Mesenchymal stem cell (in vitro differentiated cells and primary cell): ENCODE measurements around the gene CYP2A6. TPM values are rescaled to one million over a fixed set of nuclear protein-coding genes. Genes with fewer than 3 reads are reported as not detected.
"Not testable (repeated sequence)": the region's sequence is repeated elsewhere in the genome, so short reads cannot be mapped to it uniquely, and the experiment has no call there.

Experiments used
- DNase-seq: peaks from one replicate; pipeline ENCODE4 v3.0.0-alpha.2; 2013
- H2AFZ ChIP-seq: one replicate; pipeline ENCODE4 v1.6.1; 2013; ENCODE audit warnings: low read depth, mild to moderate bottlenecking, control low read depth, inconsistent platforms, low read length, moderate library complexity
- H2AK5ac ChIP-seq: 2 replicates; pipeline ENCODE4 v1.6.1; 2013; ENCODE audit warnings: low read length, moderate library complexity, mild to moderate bottlenecking, inconsistent platforms; ENCODE audit not compliant: severe bottlenecking
- H2BK120ac ChIP-seq: one replicate; pipeline ENCODE4 v1.6.1; 2013; ENCODE audit warnings: low read depth, mild to moderate bottlenecking, inconsistent platforms, low read length, moderate library complexity
- H2BK12ac ChIP-seq, 2 experiments: one replicate each; pipeline ENCODE4 v1.6.1; 2013; ENCODE audit warnings: inconsistent platforms in 2 of 2, low read length in 2 of 2, mild to moderate bottlenecking in 2 of 2, moderate library complexity in 2 of 2, control low read depth in 1 of 2
- H2BK15ac ChIP-seq: one replicate; pipeline ENCODE4 v1.6.1; 2013; ENCODE audit warnings: mild to moderate bottlenecking, low read depth, inconsistent platforms; ENCODE audit not compliant: poor library complexity, severe bottlenecking
- H2BK5ac ChIP-seq: 2 replicates; pipeline ENCODE4 v1.6.1; 2013; ENCODE audit warnings: low read depth, mild to moderate bottlenecking, low read length, control low read depth, inconsistent platforms; ENCODE audit not compliant: poor library complexity, severe bottlenecking
- H3K14ac ChIP-seq, 2 experiments: one replicate each; pipeline ENCODE4 v1.6.1; 2013; ENCODE audit warnings: inconsistent platforms in 2 of 2, low read length in 2 of 2, control low read depth in 1 of 2, mild to moderate bottlenecking in 1 of 2, moderate library complexity in 1 of 2
- H3K18ac ChIP-seq, 2 experiments: one replicate each; pipeline ENCODE4 v1.6.1; 2013; ENCODE audit warnings: inconsistent platforms in 2 of 2, low read length in 2 of 2, control low read depth in 1 of 2, low read depth in 1 of 2, mild to moderate bottlenecking in 1 of 2
- H3K23ac ChIP-seq, 2 experiments: one replicate each; pipeline ENCODE4 v1.6.1; 2013; ENCODE audit warnings: inconsistent platforms in 2 of 2, low read length in 2 of 2, mild to moderate bottlenecking in 2 of 2, moderate library complexity in 2 of 2, control low read depth in 1 of 2
- H3K27ac ChIP-seq: 2 replicates; pipeline ENCODE4 v1.5.1; 2013; ENCODE audit warnings: mild to moderate bottlenecking, moderate library complexity, low read length, control low read depth, inconsistent platforms; ENCODE audit not compliant: poor library complexity, severe bottlenecking
- H3K27me3 ChIP-seq, 2 experiments: 2 replicates each; pipeline versions ENCODE4 v1.6.1 to v1.7.0; 2013; ENCODE audit warnings: low read length in 2 of 2, mild to moderate bottlenecking in 2 of 2, moderate library complexity in 2 of 2, control low read depth in 1 of 2, inconsistent platforms in 1 of 2; ENCODE audit not compliant: control insufficient read depth in 1 of 2, insufficient read depth in 1 of 2
- H3K36me3 ChIP-seq, 2 experiments: 2 replicates each; pipeline versions ENCODE4 v1.6.1 to v1.7.0; 2013; ENCODE audit warnings: low read length in 2 of 2, control low read depth in 1 of 2, inconsistent platforms in 1 of 2, low read depth in 1 of 2, mild to moderate bottlenecking in 1 of 2; ENCODE audit not compliant: insufficient read depth in 2 of 2, control insufficient read depth in 1 of 2
- H3K4ac ChIP-seq, 2 experiments: one replicate each; pipeline ENCODE4 v1.6.1; 2013; ENCODE audit warnings: inconsistent platforms in 2 of 2, low read length in 2 of 2, mild to moderate bottlenecking in 2 of 2, moderate library complexity in 2 of 2, control low read depth in 1 of 2, low read depth in 1 of 2
- H3K4me1 ChIP-seq: 2 replicates; pipeline ENCODE4 v1.6.1; 2013; ENCODE audit warnings: low read depth, low read length, control low read depth; ENCODE audit not compliant: control insufficient read depth, insufficient read depth
- H3K4me2 ChIP-seq: 2 replicates; pipeline ENCODE4 v1.6.1; 2013; ENCODE audit warnings: low read length, mild to moderate bottlenecking, inconsistent platforms; ENCODE audit not compliant: poor library complexity, severe bottlenecking
- H3K4me3 ChIP-seq, 2 experiments: 2 replicates each; pipeline versions ENCODE4 v1.5.1 to v1.7.0; 2013; ENCODE audit warnings: low read length in 2 of 2, mild to moderate bottlenecking in 2 of 2, control low read depth in 1 of 2, low read depth in 1 of 2; ENCODE audit not compliant: insufficient read depth in 1 of 2
- H3K79me1 ChIP-seq: replicated peaks from 2 replicates; pipeline ENCODE4 v1.6.1; 2013; ENCODE audit warnings: mild to moderate bottlenecking, control low read depth, low read length, inconsistent platforms; ENCODE audit not compliant: poor library complexity, severe bottlenecking
- H3K9ac ChIP-seq: 2 replicates; pipeline ENCODE4 v1.7.0; 2013; ENCODE audit warnings: mild to moderate bottlenecking, low read length, moderate library complexity
- H3K9me3 ChIP-seq: 2 replicates; pipeline ENCODE4 v1.7.0; 2013; ENCODE audit warnings: mild to moderate bottlenecking, low read length; ENCODE audit not compliant: control insufficient read depth
- H4K8ac ChIP-seq: one replicate; pipeline ENCODE4 v1.6.1; 2013; ENCODE audit warnings: inconsistent platforms, mild to moderate bottlenecking, low read length, moderate library complexity
- H4K91ac ChIP-seq: one replicate; pipeline ENCODE4 v1.6.1; 2013; ENCODE audit warnings: mild to moderate bottlenecking, low read length, inconsistent platforms
- WGBS: methylation state at CpG from one replicate; pipeline ENCODE4 v1.1.7; 2013; ENCODE audit warnings: mixed read lengths; 5-methylcytosine and 5-hydroxymethylcytosine counted together
- polyA plus RNA-seq, 2 experiments: library from polyadenylated mRNA; stranded (reverse); fragments of 200-250 nt; gene quantifications; one replicate each; pipeline ENCODE4 v1.2.3, GENCODE V29; 2013

CYP2A6 gene
- polyA plus RNA-seq (2013, experiment 1 of 2) = not detected
- polyA plus RNA-seq (2013, experiment 2 of 2) = not detected

GRCh38 chr19:40850277-40850676 is at the start of gene CYP2A6:
Gene CYP2A6, minus strand, starts transcription at chr19:40850447. Its CDS starts 21 bp downstream, at chr19:40850426.
- 93% methylated on average over 1 of the region's 3 CpGs for WGBS
- H2BK120ac ChIP-seq, H3K4me2 ChIP-seq, H3K36me3 ChIP-seq, H2AFZ ChIP-seq, H3K27ac ChIP-seq, H4K91ac ChIP-seq, H3K23ac ChIP-seq, H2BK12ac ChIP-seq, H2BK15ac ChIP-seq, H3K79me1 ChIP-seq, H4K8ac ChIP-seq, H3K4ac ChIP-seq, H2AK5ac ChIP-seq, H3K4me3 ChIP-seq, H3K18ac ChIP-seq, H3K14ac ChIP-seq, H3K9me3 ChIP-seq, H3K9ac ChIP-seq, H3K4me1 ChIP-seq, H2BK5ac ChIP-seq, DNase-seq: not testable (repeated sequence)
- peaks cover 20 to 29% of the 10 kb centered on the region in 2 experiments for H3K27me3 ChIP-seq

DNA sequence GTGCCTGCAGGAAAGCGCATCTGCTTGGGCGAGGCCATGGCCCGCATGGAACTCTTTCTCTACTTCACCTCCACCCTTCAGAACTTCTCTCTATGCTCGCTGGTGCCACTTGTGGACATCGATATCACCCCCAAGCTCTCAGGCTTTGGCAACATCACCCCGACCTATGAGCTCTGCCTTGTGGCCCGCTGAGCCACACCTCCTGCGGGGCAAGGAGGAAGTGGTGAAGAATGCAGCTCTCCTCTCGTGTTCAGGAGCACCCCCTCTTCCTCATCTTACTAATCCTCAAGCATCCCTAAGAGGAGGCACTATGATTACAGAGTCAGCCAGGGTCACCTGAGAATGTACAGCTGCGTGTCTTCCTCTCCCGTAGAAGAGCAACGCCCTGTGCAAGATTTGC is 49.7 kb upstream of the CYP2A6 start:
- H3K27me3 ChIP-seq, H3K9ac ChIP-seq, DNase-seq, H2BK15ac ChIP-seq, H2AK5ac ChIP-seq, H3K14ac ChIP-seq, H2BK120ac ChIP-seq, H3K18ac ChIP-seq, H3K27ac ChIP-seq, H2AFZ ChIP-seq, H3K4ac ChIP-seq, H3K36me3 ChIP-seq, H3K23ac ChIP-seq, H2BK12ac ChIP-seq, H3K4me1 ChIP-seq, H4K8ac ChIP-seq, H3K4me2 ChIP-seq, H3K9me3 ChIP-seq, H2BK5ac ChIP-seq, H3K79me1 ChIP-seq, H3K4me3 ChIP-seq, H4K91ac ChIP-seq: not testable (repeated sequence)
- WGBS = 80% methylated on average over 12 of the region's 12 CpGs

- DNase-seq = peak; percentile 9
- not testable (repeated sequence) for H3K4ac ChIP-seq, H3K18ac ChIP-seq, H2BK5ac ChIP-seq, H3K36me3 ChIP-seq, H2AK5ac ChIP-seq, H3K27ac ChIP-seq, H3K79me1 ChIP-seq, H2BK12ac ChIP-seq, H4K8ac ChIP-seq, H3K4me1 ChIP-seq, H3K9ac ChIP-seq, H4K91ac ChIP-seq, H3K9me3 ChIP-seq, H2AFZ ChIP-seq, H3K27me3 ChIP-seq, H2BK120ac ChIP-seq, H3K4me3 ChIP-seq, H3K4me2 ChIP-seq, H3K23ac ChIP-seq, H3K14ac ChIP-seq, H2BK15ac ChIP-seq
- 87% methylated on average over 10 of the region's 13 CpGs for WGBS
These were observed 46.9 kb upstream of the CYP2A6 start for GRCh38 chr19:40896843-40897789.

DNA sequence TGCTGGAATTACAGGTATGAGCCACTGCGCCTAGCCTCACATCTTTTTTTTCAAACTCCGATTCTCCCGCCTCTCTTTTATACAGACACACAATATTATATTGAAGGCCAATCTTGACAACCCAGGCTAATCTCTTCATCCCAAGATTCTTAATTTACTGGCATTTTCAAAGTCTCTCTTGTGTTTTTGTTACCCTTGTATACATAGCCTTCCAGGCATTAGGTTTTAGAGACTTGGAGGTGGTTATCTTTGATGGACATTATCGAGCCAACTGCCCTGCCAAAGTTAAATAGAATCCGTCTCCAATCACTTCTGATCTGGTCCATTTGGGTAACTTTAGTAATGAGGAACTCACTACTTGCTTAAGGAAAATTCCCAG is 46.2 kb upstream of the CYP2A6 start:
- H4K8ac ChIP-seq = no peak overlapping the region
- H2AK5ac ChIP-seq = no peak overlapping the region
- no peaks in the 10 kb centered on the region for H3K9me3 ChIP-seq
- H3K18ac ChIP-seq = no peak overlapping the region
- H3K4me2 ChIP-seq = no peak overlapping the region
- no peak overlapping the region for H2BK15ac ChIP-seq
- no peak overlapping the region for H2AFZ ChIP-seq
- H3K27me3 ChIP-seq = peaks cover 0 to 4% of the 10 kb centered on the region in 2 experiments
- H3K4me3 ChIP-seq = no peak overlapping the region
- no peak overlapping the region for H2BK120ac ChIP-seq
- no peak overlapping the region for H3K9ac ChIP-seq
- H3K79me1 ChIP-seq = no peaks in the 10 kb centered on the region
- H3K14ac ChIP-seq = no peak overlapping the region
- no peak overlapping the region for H2BK12ac ChIP-seq
- H3K4ac ChIP-seq = no peak overlapping the region
- H3K27ac ChIP-seq = no peak overlapping the region
- H3K4me1 ChIP-seq = no peaks in the 10 kb centered on the region
- WGBS = 92% methylated on average over 5 of the region's 5 CpGs
- no peak overlapping the region for H3K23ac ChIP-seq
- no peak for DNase-seq
- no peak overlapping the region for H4K91ac ChIP-seq
- H2BK5ac ChIP-seq = no peak overlapping the region
- no peaks in the 10 kb centered on the region for H3K36me3 ChIP-seq
